WTC11 (cell line): Measurements from ENCODE around the gene HMX1. TPM values are rescaled to one million over a fixed set of nuclear protein-coding genes. Genes with fewer than 3 reads are reported as not detected.

Source experiments
- ATAC-seq: fragments of 200-7000 bp; cut with Tn5 transposase; 2 replicates; pipeline ENCODE4 v1.10.0; 2021; ENCODE audit warnings: mild to moderate bottlenecking, moderate library complexity
- CTCF ChIA-PET: fragments of 300-600 bp; sonication (Branson Sonifier 250); formaldehyde crosslinking; loops from one replicate; lab custom pipeline; 2021; ENCODE audit warnings: antibody characterized with exemption; lab: Charles Lee
- POLR2A ChIA-PET: fragments of 350-600 bp; sonication (Branson Sonifier 250); formaldehyde crosslinking; loops from one replicate; lab custom pipeline; 2021; ENCODE audit warnings: antibody characterized with exemption; lab: Charles Lee
- DNase-seq: peaks from one replicate; pipeline ENCODE4 v3.0.0; 2021; ENCODE audit warnings: low spot score
- H3K27ac Mint-ChIP-seq: 2 replicates; pipeline ENCODE4 v1.8.0; 2021; ENCODE audit warnings: mixed read lengths
- H3K27me3 Mint-ChIP-seq: 2 replicates; pipeline ENCODE4 v1.8.0; 2021; ENCODE audit warnings: low read depth, mild to moderate bottlenecking, moderate library complexity, mixed read lengths
- H3K36me3 Mint-ChIP-seq: 2 replicates; pipeline ENCODE4 v1.8.0; 2021; ENCODE audit warnings: mixed read lengths
- H3K4me1 Mint-ChIP-seq: 2 replicates; pipeline ENCODE4 v1.8.0; 2022; ENCODE audit warnings: mixed read lengths
- H3K4me3 Mint-ChIP-seq: 2 replicates; pipeline ENCODE4 v1.8.0; 2021; ENCODE audit warnings: mild to moderate bottlenecking, moderate library complexity, mixed read lengths
- H3K9me3 Mint-ChIP-seq: 2 replicates; pipeline ENCODE4 v1.8.0; 2021; ENCODE audit warnings: mixed read lengths
- ETV6 ChIP-seq: sonication (generic); formaldehyde crosslinking; IDR thresholded peaks from 2 replicates; pipeline ENCODE4 v1.8.1; 2022; ENCODE audit warnings: mild to moderate bottlenecking, missing genetic modification reagents
- GRHL2 ChIP-seq: fragments of 250-450 bp; sonication (Bioruptor Pico); IDR thresholded peaks from 2 replicates; pipeline ENCODE4 v1.8.0; 2022; ENCODE audit warnings: mild to moderate bottlenecking, moderate library complexity; ENCODE audit not compliant: insufficient replicate concordance, severe bottlenecking
- HMGA2 ChIP-seq: fragments of 250-450 bp; sonication (Bioruptor Pico); IDR thresholded peaks from 2 replicates; pipeline ENCODE4 v1.4.0; 2021; ENCODE audit warnings: mild to moderate bottlenecking, moderate library complexity
- JAZF1 ChIP-seq: fragments of 250-450 bp; sonication (Bioruptor Pico); IDR thresholded peaks from 2 replicates; pipeline ENCODE4 v1.9.0; 2021; ENCODE audit warnings: moderate library complexity, mild to moderate bottlenecking, inconsistent platforms
- MXD4 ChIP-seq: fragments of 250-450 bp; sonication (Bioruptor Pico); IDR thresholded peaks from 2 replicates; pipeline ENCODE4 v1.8.0; 2021; ENCODE audit warnings: mild to moderate bottlenecking, moderate library complexity, borderline replicate concordance
- NFATC4 ChIP-seq: fragments of 250-450 bp; sonication (Bioruptor Pico); IDR thresholded peaks from 2 replicates; pipeline ENCODE4 v1.9.0; 2021; ENCODE audit warnings: mild to moderate bottlenecking
- RELA ChIP-seq: sonication (generic); formaldehyde crosslinking; IDR thresholded peaks from 2 replicates; pipeline ENCODE4 v1.8.1; 2022; ENCODE audit warnings: missing genetic modification reagents, mild to moderate bottlenecking, borderline replicate concordance
- SOX15 ChIP-seq: fragments of 250-450 bp; sonication (Bioruptor Pico); IDR thresholded peaks from 2 replicates; pipeline ENCODE4 v1.9.0; 2021; ENCODE audit warnings: mild to moderate bottlenecking
- TEAD4 ChIP-seq: sonication (generic); formaldehyde crosslinking; IDR thresholded peaks from 2 replicates; pipeline ENCODE4 v1.8.0; 2022; ENCODE audit warnings: mild to moderate bottlenecking, missing genetic modification reagents
- TP53 ChIP-seq: sonication (generic); formaldehyde crosslinking; IDR thresholded peaks from 2 replicates; pipeline ENCODE4 v1.8.1; 2023; ENCODE audit warnings: mild to moderate bottlenecking, missing genetic modification reagents
- ZNF219 ChIP-seq: sonication (generic); formaldehyde crosslinking; IDR thresholded peaks from 2 replicates; pipeline ENCODE4 v1.8.0; 2023; ENCODE audit warnings: missing genetic modification reagents, mild to moderate bottlenecking, borderline replicate concordance
- ZNF396 ChIP-seq: fragments of 250-450 bp; sonication (Bioruptor Pico); IDR thresholded peaks from 2 replicates; pipeline ENCODE4 v1.8.0; 2021; ENCODE audit warnings: mild to moderate bottlenecking, moderate library complexity, borderline replicate concordance
- total RNA-seq: library from RNA; stranded (reverse); gene quantifications from 3 replicates; pipeline ENCODE4 v1.2.3, GENCODE V29; 2021
- TF ChIP-seq, protein P1 (sequence below): sonication (generic); formaldehyde crosslinking; IDR thresholded peaks from 2 replicates; pipeline ENCODE4 v1.8.0; 2022; ENCODE audit warnings: mild to moderate bottlenecking, missing genetic modification reagents
- TF ChIP-seq, protein P2 (sequence below): sonication (generic); formaldehyde crosslinking; IDR thresholded peaks from 2 replicates; pipeline ENCODE4 v1.8.0; 2022; ENCODE audit warnings: missing genetic modification reagents

Gene HMX1
- total RNA-seq, 1 experiment from 2014 or later = 10.0 TPM

DNA sequence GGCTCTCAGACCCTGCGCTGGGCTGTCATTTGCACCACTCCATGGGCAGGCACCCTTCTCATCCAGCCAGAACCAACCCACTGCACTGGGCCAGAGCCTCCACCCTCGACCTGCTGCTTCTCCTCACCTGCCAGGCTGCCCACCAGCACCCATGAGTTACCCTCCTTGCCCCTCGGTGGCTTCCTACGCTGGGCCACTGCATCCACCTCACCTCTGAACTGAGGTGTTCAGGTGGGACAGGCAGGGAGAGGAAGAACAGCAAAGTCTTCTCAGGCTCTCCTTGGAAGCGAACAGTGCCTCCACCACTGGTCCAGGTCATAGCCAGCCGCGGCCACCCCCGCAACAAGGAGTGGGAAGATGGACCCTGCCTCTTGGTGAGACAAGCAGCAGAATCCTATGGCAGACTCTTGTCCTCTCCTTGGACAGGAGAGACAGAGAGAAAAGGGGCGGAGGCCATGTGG, 32.4 kb upstream of the HMX1 start (continued):
- TF ChIP-seq MXD4 (CRISPR knock-in tag) (no peak), JAZF1 (CRISPR knock-in tag) (no peak), ZNF219 (no peak), ZNF396 (CRISPR knock-in tag) (no peak), ETV6 (CRISPR knock-in tag) (no peak), TP53 (no peak), GRHL2 (no peak)
- TF ChIP-seq, protein P1, sequence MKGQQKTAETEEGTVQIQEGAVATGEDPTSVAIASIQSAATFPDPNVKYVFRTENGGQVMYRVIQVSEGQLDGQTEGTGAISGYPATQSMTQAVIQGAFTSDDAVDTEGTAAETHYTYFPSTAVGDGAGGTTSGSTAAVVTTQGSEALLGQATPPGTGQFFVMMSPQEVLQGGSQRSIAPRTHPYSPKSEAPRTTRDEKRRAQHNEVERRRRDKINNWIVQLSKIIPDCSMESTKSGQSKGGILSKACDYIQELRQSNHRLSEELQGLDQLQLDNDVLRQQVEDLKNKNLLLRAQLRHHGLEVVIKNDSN (CRISPR knock-in tag) = no peak
- TF ChIP-seq, protein P2, sequence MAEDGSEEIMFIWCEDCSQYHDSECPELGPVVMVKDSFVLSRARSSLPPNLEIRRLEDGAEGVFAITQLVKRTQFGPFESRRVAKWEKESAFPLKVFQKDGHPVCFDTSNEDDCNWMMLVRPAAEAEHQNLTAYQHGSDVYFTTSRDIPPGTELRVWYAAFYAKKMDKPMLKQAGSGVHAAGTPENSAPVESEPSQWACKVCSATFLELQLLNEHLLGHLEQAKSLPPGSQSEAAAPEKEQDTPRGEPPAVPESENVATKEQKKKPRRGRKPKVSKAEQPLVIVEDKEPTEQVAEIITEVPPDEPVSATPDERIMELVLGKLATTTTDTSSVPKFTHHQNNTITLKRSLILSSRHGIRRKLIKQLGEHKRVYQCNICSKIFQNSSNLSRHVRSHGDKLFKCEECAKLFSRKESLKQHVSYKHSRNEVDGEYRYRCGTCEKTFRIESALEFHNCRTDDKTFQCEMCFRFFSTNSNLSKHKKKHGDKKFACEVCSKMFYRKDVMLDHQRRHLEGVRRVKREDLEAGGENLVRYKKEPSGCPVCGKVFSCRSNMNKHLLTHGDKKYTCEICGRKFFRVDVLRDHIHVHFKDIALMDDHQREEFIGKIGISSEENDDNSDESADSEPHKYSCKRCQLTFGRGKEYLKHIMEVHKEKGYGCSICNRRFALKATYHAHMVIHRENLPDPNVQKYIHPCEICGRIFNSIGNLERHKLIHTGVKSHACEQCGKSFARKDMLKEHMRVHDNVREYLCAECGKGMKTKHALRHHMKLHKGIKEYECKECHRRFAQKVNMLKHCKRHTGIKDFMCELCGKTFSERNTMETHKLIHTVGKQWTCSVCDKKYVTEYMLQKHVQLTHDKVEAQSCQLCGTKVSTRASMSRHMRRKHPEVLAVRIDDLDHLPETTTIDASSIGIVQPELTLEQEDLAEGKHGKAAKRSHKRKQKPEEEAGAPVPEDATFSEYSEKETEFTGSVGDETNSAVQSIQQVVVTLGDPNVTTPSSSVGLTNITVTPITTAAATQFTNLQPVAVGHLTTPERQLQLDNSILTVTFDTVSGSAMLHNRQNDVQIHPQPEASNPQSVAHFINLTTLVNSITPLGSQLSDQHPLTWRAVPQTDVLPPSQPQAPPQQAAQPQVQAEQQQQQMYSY (CRISPR knock-in tag) = no peak

DNA sequence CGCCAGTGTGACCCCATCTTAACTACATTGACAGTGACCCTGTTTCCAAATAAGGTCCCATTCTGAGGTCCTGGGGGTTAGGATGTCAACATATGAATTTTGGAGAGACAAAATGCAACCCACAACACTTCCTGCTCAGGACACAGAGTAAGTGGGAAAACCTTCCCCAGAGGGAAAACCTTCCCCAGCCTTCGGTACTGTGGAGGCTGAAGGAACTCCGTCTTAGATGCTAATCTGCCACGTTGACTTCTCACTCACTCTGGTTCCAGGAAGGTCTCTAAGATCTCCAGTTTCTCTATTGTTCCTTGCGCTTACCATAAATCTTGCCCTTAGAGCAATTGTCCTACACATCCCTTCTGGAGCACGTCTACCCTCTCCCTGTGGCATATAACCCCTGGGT, 29.7 kb upstream of the HMX1 start:
- CTCF ChIA-PET = interaction anchor here (1.4 kb wide), 1 partner anchor 17 kb away, joined by 3 read pairs; no protein-coding TSS in a partner anchor
- no peak overlapping the region for H3K4me3 Mint-ChIP-seq
- H3K9me3 Mint-ChIP-seq = peaks cover 29% of the 10 kb centered on the region
- POLR2A ChIA-PET = no interaction called here
- peaks cover 21% of the 10 kb centered on the region for H3K36me3 Mint-ChIP-seq
- no peak for ATAC-seq
- no peak overlapping the region for H3K27ac Mint-ChIP-seq
- no peak for DNase-seq
- TF ChIP-seq HMGA2 (no peak), NFATC4 (CRISPR knock-in tag) (no peak)
- TF ChIP-seq, all 79 proteins: peak for 0
- H3K27me3 Mint-ChIP-seq = peaks cover 48% of the 10 kb centered on the region
- H3K4me1 Mint-ChIP-seq = peaks cover 20% of the 10 kb centered on the region

DNA sequence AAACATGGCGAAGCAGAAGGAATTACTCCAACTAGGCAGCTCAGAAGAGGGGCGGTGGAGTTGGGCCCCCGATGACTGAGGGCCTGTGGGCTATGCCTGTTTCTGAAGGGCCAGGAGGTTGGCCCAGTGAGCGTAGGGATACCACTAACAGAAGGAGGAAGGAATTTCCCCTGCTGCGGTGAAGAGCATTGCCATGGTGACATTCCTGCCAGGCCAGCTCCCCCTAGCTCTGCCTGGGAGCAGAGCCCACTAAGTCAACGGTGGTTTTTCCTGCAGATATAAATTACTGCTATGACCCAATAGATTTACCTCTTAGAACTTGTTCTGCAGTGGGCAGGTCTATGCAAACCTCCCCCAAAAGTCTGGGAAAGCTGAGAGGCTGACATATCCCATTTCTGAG, 28.9 kb upstream of the HMX1 start:
- TF ChIP-seq TEAD4 (CRISPR knock-in tag) = 0 out of 2 replicates have a peak, but pooled peaks have one; percentile 15
- TF ChIP-seq SOX15 = no peak
- H3K36me3 Mint-ChIP-seq = peaks cover 21% of the 10 kb centered on the region
- H3K9me3 Mint-ChIP-seq = peaks cover 29% of the 10 kb centered on the region
- peak; percentile 67; the same call in 1 of the 2 replicates for ATAC-seq
- POLR2A ChIA-PET = no interaction called here
- CTCF ChIA-PET = interaction anchor here (0.9 to 1.4 kb wide), 3 partner anchors 17 to 212 kb away, joined by 3 to 5 read pairs (median 4); no protein-coding TSS in a partner anchor
- no peak for DNase-seq
- no peak overlapping the region for H3K4me3 Mint-ChIP-seq
- H3K27ac Mint-ChIP-seq = no peak overlapping the region
- peaks cover 21% of the 10 kb centered on the region for H3K4me1 Mint-ChIP-seq
- H3K27me3 Mint-ChIP-seq = peaks cover 55% of the 10 kb centered on the region

DNA sequence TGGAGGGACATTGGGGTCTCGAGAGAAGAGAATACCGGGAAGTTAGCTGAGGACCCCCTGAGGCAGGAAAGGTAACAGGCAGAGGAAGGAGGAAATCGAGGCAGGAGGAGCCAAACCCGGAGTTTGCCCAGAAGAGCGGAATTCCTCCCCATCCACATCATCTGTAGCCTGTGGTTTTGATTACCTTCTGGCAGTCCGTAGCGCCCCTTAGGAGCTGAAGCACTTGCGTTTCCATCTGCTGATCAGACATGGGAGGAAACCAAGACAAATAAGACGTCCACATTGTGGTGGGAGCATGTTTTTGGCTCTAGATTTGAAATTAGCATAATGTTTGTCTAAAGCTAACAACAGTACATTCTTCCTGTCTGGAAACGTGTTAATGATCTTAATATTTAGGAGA, 26.8 kb upstream of the HMX1 start:
- Mint-ChIP-seq H3K27me3 (peaks cover 70% of the 10 kb centered on the region), H3K27ac (no peak overlapping the region), H3K9me3 (peaks cover 23% of the 10 kb centered on the region), H3K4me1 (peaks cover 27% of the 10 kb centered on the region), H3K36me3 (peaks cover 21% of the 10 kb centered on the region), H3K4me3 (no peak overlapping the region)
- CTCF ChIA-PET = interaction anchor here (1.2 to 2.8 kb wide), 6 partner anchors 10 to 210 kb away, joined by 4 to 22 read pairs (median 7); no protein-coding TSS in a partner anchor
- POLR2A ChIA-PET = interaction anchor here (0.6 kb wide), 1 partner anchor 9 kb away, joined by 3 read pairs; no protein-coding TSS in a partner anchor
- ATAC-seq = no peak
- TF ChIP-seq RELA (CRISPR knock-in tag) = no peak
- no peak for DNase-seq
